ENCODE measurements around the gene EPHA2.

DNA sequence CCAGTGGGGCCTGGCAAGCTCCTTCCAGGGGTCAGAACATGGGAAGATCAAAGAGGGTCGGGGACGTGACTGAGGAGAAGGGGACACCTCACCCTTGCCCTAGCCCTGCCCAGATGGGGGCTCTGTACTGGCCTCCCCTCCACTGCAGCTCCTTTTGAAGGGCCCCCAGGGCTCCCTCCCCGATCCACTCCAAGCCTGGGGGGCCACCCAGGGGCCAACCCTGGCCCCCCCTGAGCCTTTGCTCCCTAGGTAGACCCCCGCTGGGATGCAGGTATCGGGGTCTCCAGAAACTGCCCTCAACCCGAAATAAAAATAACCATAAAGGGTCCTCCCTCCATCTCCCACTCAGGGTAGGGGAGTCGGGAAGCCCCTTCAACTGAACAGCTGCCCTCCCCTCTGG, 45.0 kb downstream of the EPHA2 start:
- TF ChIP-seq POLR2AphosphoS5 (IDR thresholded peaks at IDR 0.05; ENCODE audit: low read depth, low read length), result no peak
- TF ChIP-seq TAF1 (IDR thresholded peaks at IDR 0.05; ENCODE audit: borderline replicate concordance, insufficient read depth, low read length), result no peak

Measured in PFSK-1 (cell line).